Measurements from ENCODE around the gene BCL2.

The BCL2 gene

GRCh38 chr18:63135101-63135500 lies 184.5 kb downstream of the BCL2 start:
- H3K9me3 ChIP-seq (ENCODE audit: control insufficient read depth, low read length), result no peaks in the 10 kb centered on the region
- 88 to 93% methylated on average over 3 of the region's 3 CpGs for WGBS, 2 experiments
- H3K27ac ChIP-seq (ENCODE audit: insufficient read depth, low read depth, low read length, poor library complexity, severe bottlenecking), result no peak overlapping the region

GRCh38 chr18:63132819-63133200 lies 186.8 kb downstream of the BCL2 start:
- H3K4me1 ChIP-seq (ENCODE audit: control insufficient read depth, insufficient read depth, low read length), result no peaks in the 10 kb centered on the region
- no peaks in the 10 kb centered on the region for H3K9me3 ChIP-seq (ENCODE audit: control insufficient read depth, low read length)
- H3K27ac ChIP-seq (ENCODE audit: insufficient read depth, low read depth, low read length, poor library complexity, severe bottlenecking), result no peak overlapping the region
- 94 to 95% methylated on average over 8 of the region's 8 CpGs for WGBS, 2 experiments
- H3K4me3 ChIP-seq (ENCODE audit: insufficient read depth, low read depth, low read length), result no peak overlapping the region
- no peaks in the 10 kb centered on the region for H3K27me3 ChIP-seq (ENCODE audit: control insufficient read depth, insufficient read depth, low read length, poor library complexity, severe bottlenecking)
- no peaks in the 10 kb centered on the region for H3K36me3 ChIP-seq (ENCODE audit: control insufficient read depth, insufficient read depth, low read length)

More at GRCh38 chr18:63135101-63135500, 184.5 kb downstream of the BCL2 start:
- no peak overlapping the region for H3K4me3 ChIP-seq (ENCODE audit: insufficient read depth, low read depth, low read length)
- H3K27me3 ChIP-seq (ENCODE audit: control insufficient read depth, insufficient read depth, low read length, poor library complexity, severe bottlenecking), result no peaks in the 10 kb centered on the region
- H3K36me3 ChIP-seq (ENCODE audit: control insufficient read depth, insufficient read depth, low read length), result no peaks in the 10 kb centered on the region
- H3K4me1 ChIP-seq (ENCODE audit: control insufficient read depth, insufficient read depth, low read length), result peaks cover 10% of the 10 kb centered on the region

GRCh38 chr18:63131959-63132818 lies 187.4 kb downstream of the BCL2 start:
- Histone ChIP-seq H3K4me1 (ENCODE audit: control insufficient read depth, insufficient read depth, low read length) (no peaks in the 10 kb centered on the region), H3K9me3 (ENCODE audit: control insufficient read depth, low read length) (no peaks in the 10 kb centered on the region), H3K36me3 (ENCODE audit: control insufficient read depth, insufficient read depth, low read length) (no peaks in the 10 kb centered on the region), H3K27ac (ENCODE audit: insufficient read depth, low read depth, low read length, poor library complexity, severe bottlenecking) (no peak overlapping the region), H3K4me3 (ENCODE audit: insufficient read depth, low read depth, low read length) (no peak overlapping the region), H3K27me3 (ENCODE audit: control insufficient read depth, insufficient read depth, low read length, poor library complexity, severe bottlenecking) (no peaks in the 10 kb centered on the region)
- WGBS, 2 experiments, result 87 to 88% methylated on average over 9 to 13 of the region's 13 CpGs

- Histone ChIP-seq H3K27me3 (ENCODE audit: control insufficient read depth, insufficient read depth, low read length, poor library complexity, severe bottlenecking) (no peaks in the 10 kb centered on the region), H3K4me3 (ENCODE audit: insufficient read depth, low read depth, low read length) (no peak overlapping the region), H3K27ac (ENCODE audit: insufficient read depth, low read depth, low read length, poor library complexity, severe bottlenecking) (no peak overlapping the region), H3K36me3 (ENCODE audit: control insufficient read depth, insufficient read depth, low read length) (no peaks in the 10 kb centered on the region), H3K9me3 (ENCODE audit: control insufficient read depth, low read length) (no peaks in the 10 kb centered on the region), H3K4me1 (ENCODE audit: control insufficient read depth, insufficient read depth, low read length) (no peaks in the 10 kb centered on the region)
- WGBS, 2 experiments, result 72 to 76% methylated on average over 6 to 7 of the region's 8 CpGs
These were observed 188.2 kb downstream of the BCL2 start for GRCh38 chr18:63131106-63131958.

GRCh38 chr18:63130176-63130575 lies 189.4 kb downstream of the BCL2 start:
- H3K9me3 ChIP-seq (ENCODE audit: control insufficient read depth, low read length), result no peaks in the 10 kb centered on the region
- H3K4me1 ChIP-seq (ENCODE audit: control insufficient read depth, insufficient read depth, low read length), result no peaks in the 10 kb centered on the region
- H3K4me3 ChIP-seq (ENCODE audit: insufficient read depth, low read depth, low read length), result no peak overlapping the region
- WGBS, 2 experiments, result 63 to 77% methylated on average over 1 to 2 of the region's 2 CpGs
- H3K27ac ChIP-seq (ENCODE audit: insufficient read depth, low read depth, low read length, poor library complexity, severe bottlenecking), result no peak overlapping the region
- no peaks in the 10 kb centered on the region for H3K27me3 ChIP-seq (ENCODE audit: control insufficient read depth, insufficient read depth, low read length, poor library complexity, severe bottlenecking)
- no peaks in the 10 kb centered on the region for H3K36me3 ChIP-seq (ENCODE audit: control insufficient read depth, insufficient read depth, low read length)

GRCh38 chr18:63128237-63128974 lies 191.2 kb downstream of the BCL2 start:
- Histone ChIP-seq H3K27ac (ENCODE audit: insufficient read depth, low read depth, low read length, poor library complexity, severe bottlenecking) (no peak overlapping the region), H3K9me3 (ENCODE audit: control insufficient read depth, low read length) (no peaks in the 10 kb centered on the region), H3K36me3 (ENCODE audit: control insufficient read depth, insufficient read depth, low read length) (no peaks in the 10 kb centered on the region), H3K4me1 (ENCODE audit: control insufficient read depth, insufficient read depth, low read length) (no peaks in the 10 kb centered on the region), H3K4me3 (ENCODE audit: insufficient read depth, low read depth, low read length) (no peak overlapping the region), H3K27me3 (ENCODE audit: control insufficient read depth, insufficient read depth, low read length, poor library complexity, severe bottlenecking) (no peaks in the 10 kb centered on the region)
- WGBS, 2 experiments, result 82 to 84% methylated on average over 9 of the region's 9 CpGs

GRCh38 chr18:63126134-63127069 lies 193.2 kb downstream of the BCL2 start:
- Histone ChIP-seq H3K36me3 (ENCODE audit: control insufficient read depth, insufficient read depth, low read length) (no peaks in the 10 kb centered on the region), H3K4me3 (ENCODE audit: insufficient read depth, low read depth, low read length) (no peak overlapping the region), H3K9me3 (ENCODE audit: control insufficient read depth, low read length) (no peaks in the 10 kb centered on the region), H3K4me1 (ENCODE audit: control insufficient read depth, insufficient read depth, low read length) (no peaks in the 10 kb centered on the region), H3K27me3 (ENCODE audit: control insufficient read depth, insufficient read depth, low read length, poor library complexity, severe bottlenecking) (no peaks in the 10 kb centered on the region), H3K27ac (ENCODE audit: insufficient read depth, low read depth, low read length, poor library complexity, severe bottlenecking) (no peak overlapping the region)
- WGBS, 2 experiments, result 92 to 94% methylated on average over 12 of the region's 12 CpGs

- no peaks in the 10 kb centered on the region for H3K9me3 ChIP-seq (ENCODE audit: control insufficient read depth, low read length)
- 92 to 97% methylated on average over 4 of the region's 4 CpGs for WGBS, 2 experiments
- H3K27ac ChIP-seq (ENCODE audit: insufficient read depth, low read depth, low read length, poor library complexity, severe bottlenecking), result no peak overlapping the region
- H3K4me1 ChIP-seq (ENCODE audit: control insufficient read depth, insufficient read depth, low read length), result no peaks in the 10 kb centered on the region
- H3K36me3 ChIP-seq (ENCODE audit: control insufficient read depth, insufficient read depth, low read length), result no peaks in the 10 kb centered on the region
- H3K27me3 ChIP-seq (ENCODE audit: control insufficient read depth, insufficient read depth, low read length, poor library complexity, severe bottlenecking), result no peaks in the 10 kb centered on the region
- no peak overlapping the region for H3K4me3 ChIP-seq (ENCODE audit: insufficient read depth, low read depth, low read length)
These were observed 198.9 kb downstream of the BCL2 start for GRCh38 chr18:63120620-63121019.

- H3K4me1 ChIP-seq (ENCODE audit: control insufficient read depth, insufficient read depth, low read length), result no peaks in the 10 kb centered on the region
- H3K27me3 ChIP-seq (ENCODE audit: control insufficient read depth, insufficient read depth, low read length, poor library complexity, severe bottlenecking), result no peaks in the 10 kb centered on the region
- no peaks in the 10 kb centered on the region for H3K36me3 ChIP-seq (ENCODE audit: control insufficient read depth, insufficient read depth, low read length)
- no peaks in the 10 kb centered on the region for H3K9me3 ChIP-seq (ENCODE audit: control insufficient read depth, low read length)
- no peak overlapping the region for H3K4me3 ChIP-seq (ENCODE audit: insufficient read depth, low read depth, low read length)
- no peak overlapping the region for H3K27ac ChIP-seq (ENCODE audit: insufficient read depth, low read depth, low read length, poor library complexity, severe bottlenecking)
- 11 to 40% methylated on average over 2 to 3 of the region's 3 CpGs for WGBS, 2 experiments
These were observed 199.9 kb downstream of the BCL2 start for GRCh38 chr18:63119647-63120046.
